Measurements from ENCODE around the gene VILL.

GRCh38 chr3:37964146-37964545 lies 26.4 kb upstream of the VILL start:
- TF ChIP-seq, protein P1, sequence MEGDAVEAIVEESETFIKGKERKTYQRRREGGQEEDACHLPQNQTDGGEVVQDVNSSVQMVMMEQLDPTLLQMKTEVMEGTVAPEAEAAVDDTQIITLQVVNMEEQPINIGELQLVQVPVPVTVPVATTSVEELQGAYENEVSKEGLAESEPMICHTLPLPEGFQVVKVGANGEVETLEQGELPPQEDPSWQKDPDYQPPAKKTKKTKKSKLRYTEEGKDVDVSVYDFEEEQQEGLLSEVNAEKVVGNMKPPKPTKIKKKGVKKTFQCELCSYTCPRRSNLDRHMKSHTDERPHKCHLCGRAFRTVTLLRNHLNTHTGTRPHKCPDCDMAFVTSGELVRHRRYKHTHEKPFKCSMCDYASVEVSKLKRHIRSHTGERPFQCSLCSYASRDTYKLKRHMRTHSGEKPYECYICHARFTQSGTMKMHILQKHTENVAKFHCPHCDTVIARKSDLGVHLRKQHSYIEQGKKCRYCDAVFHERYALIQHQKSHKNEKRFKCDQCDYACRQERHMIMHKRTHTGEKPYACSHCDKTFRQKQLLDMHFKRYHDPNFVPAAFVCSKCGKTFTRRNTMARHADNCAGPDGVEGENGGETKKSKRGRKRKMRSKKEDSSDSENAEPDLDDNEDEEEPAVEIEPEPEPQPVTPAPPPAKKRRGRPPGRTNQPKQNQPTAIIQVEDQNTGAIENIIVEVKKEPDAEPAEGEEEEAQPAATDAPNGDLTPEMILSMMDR (IDR thresholded peaks at IDR 0.05), result no peak
- no peak for TF ChIP-seq POLR2A (IDR thresholded peaks at IDR 0.05)

All from body of pancreas (tissue), 4 donors.